HepG2 (cell line): ENCODE measurements around the gene BCL2L13. TPM values are rescaled to one million over a fixed set of nuclear protein-coding genes. Genes with fewer than 3 reads are reported as not detected.

ENCODE experiments used
- EZH2 ChIP-seq: conservative IDR thresholded peaks from 2 replicates; pipeline ENCODE4 v1.6.1; 2012; ENCODE audit warnings: mild to moderate bottlenecking, low read depth, low read length, moderate library complexity
- MEIS1 ChIP-seq: sonication (generic); formaldehyde crosslinking; IDR thresholded peaks from 2 replicates; pipeline ENCODE4 v1.9.0; 2021; ENCODE audit warnings: mild to moderate bottlenecking, missing genetic modification reagents, moderate library complexity, borderline replicate concordance
- MLLT10 ChIP-seq: sonication (generic); formaldehyde crosslinking; IDR thresholded peaks from 2 replicates; pipeline ENCODE4 v1.4.0; 2020; ENCODE audit warnings: missing genetic modification reagents
- PPARG ChIP-seq: conservative IDR thresholded peaks from 2 replicates; pipeline ENCODE4 v1.6.1; 2016; ENCODE audit warnings: missing biosample characterization, missing genetic modification reagents
- RBM22 ChIP-seq: fragments of 200-400 bp; formaldehyde crosslinking; optimal IDR thresholded peaks from 2 replicates; pipeline ENCODE3; 2017; ENCODE audit warnings: mild to moderate bottlenecking, low read length, moderate library complexity
- SRF ChIP-seq: IDR thresholded peaks from 2 replicates; pipeline ENCODE4 v1.6.1; 2011; ENCODE audit warnings: mild to moderate bottlenecking, low read depth, low read length, moderate library complexity
- TBX3 ChIP-seq: fragments of 450-650 bp; IDR thresholded peaks from 2 replicates; pipeline ENCODE4 v1.6.1; 2017; ENCODE audit warnings: antibody characterized with exemption, mild to moderate bottlenecking, inconsistent platforms, borderline replicate concordance
- ZNF564 ChIP-seq: sonication (generic); formaldehyde crosslinking; IDR thresholded peaks from 2 replicates; pipeline ENCODE4 v1.8.1; 2023; ENCODE audit warnings: mild to moderate bottlenecking, missing genetic modification reagents
- ZNF792 ChIP-seq: IDR thresholded peaks from 2 replicates; pipeline ENCODE4 v1.6.1; 2016
- polyA plus RNA-seq, 8 experiments: library from polyadenylated mRNA; depleted of rRNA in 3 of 8; stranded (reverse) in 7 of 8; unstranded in 1 of 8; fragments of >200 nt; fragmentation: Illumina TruSeq in 4 of 8; extraction: Trizol in 4 of 8; gene quantifications; 2 replicates each; pipeline versions ENCODE4 v1.2.1 to v1.2.3, GENCODE V29; 2011 to 2016; ENCODE audit warnings: low read depth in 4 of 8, missing spikeins in 1 of 8, mixed read lengths in 1 of 8; ENCODE audit not compliant: insufficient read depth in 1 of 8
- total RNA-seq, 5 experiments: library from RNA; depleted of rRNA; stranded (reverse); fragments of >200 nt; fragmentation: Illumina TruSeq; extraction: Trizol; gene quantifications; 2 replicates each; pipeline ENCODE4 v1.2.3, GENCODE V29; 2016; ENCODE audit warnings: low read depth in 1 of 5
- TF ChIP-seq, protein P1 (sequence below): sonication (generic); formaldehyde crosslinking; IDR thresholded peaks from 2 replicates; pipeline ENCODE4 v1.4.0; 2020; ENCODE audit warnings: mild to moderate bottlenecking, missing genetic modification reagents
- TF ChIP-seq, protein P2 (sequence below): fragments of 450-650 bp; IDR thresholded peaks from 2 replicates; pipeline ENCODE4 v1.6.1; 2016
- TF ChIP-seq, protein P3 (sequence below): sonication (generic); formaldehyde crosslinking; IDR thresholded peaks from 2 replicates; pipeline ENCODE4 v1.8.1; 2023; ENCODE audit warnings: missing genetic modification reagents, mild to moderate bottlenecking, borderline replicate concordance
- TF ChIP-seq, protein P4 (sequence below): sonication (generic); formaldehyde crosslinking; IDR thresholded peaks from 2 replicates; pipeline ENCODE4 v1.4.0; 2020; ENCODE audit warnings: missing genetic modification reagents, borderline replicate concordance
- TF ChIP-seq, protein P5 (sequence below): IDR thresholded peaks from 2 replicates; pipeline ENCODE4 v1.6.1; 2012; ENCODE audit warnings: low read length, improper control_type of control experiment
- TF ChIP-seq, protein P6 (sequence below): sonication (generic); formaldehyde crosslinking; IDR thresholded peaks from 2 replicates; pipeline ENCODE4; 2020; ENCODE audit warnings: missing genetic modification reagents, mild to moderate bottlenecking, borderline replicate concordance

The BCL2L13 gene
- total and polyA plus RNA-seq, 2 of the 13 experiments (the other 11 are each of a cell fraction or from before 2014, with no cell fraction given): 13.5 to 14.6 TPM

DNA sequence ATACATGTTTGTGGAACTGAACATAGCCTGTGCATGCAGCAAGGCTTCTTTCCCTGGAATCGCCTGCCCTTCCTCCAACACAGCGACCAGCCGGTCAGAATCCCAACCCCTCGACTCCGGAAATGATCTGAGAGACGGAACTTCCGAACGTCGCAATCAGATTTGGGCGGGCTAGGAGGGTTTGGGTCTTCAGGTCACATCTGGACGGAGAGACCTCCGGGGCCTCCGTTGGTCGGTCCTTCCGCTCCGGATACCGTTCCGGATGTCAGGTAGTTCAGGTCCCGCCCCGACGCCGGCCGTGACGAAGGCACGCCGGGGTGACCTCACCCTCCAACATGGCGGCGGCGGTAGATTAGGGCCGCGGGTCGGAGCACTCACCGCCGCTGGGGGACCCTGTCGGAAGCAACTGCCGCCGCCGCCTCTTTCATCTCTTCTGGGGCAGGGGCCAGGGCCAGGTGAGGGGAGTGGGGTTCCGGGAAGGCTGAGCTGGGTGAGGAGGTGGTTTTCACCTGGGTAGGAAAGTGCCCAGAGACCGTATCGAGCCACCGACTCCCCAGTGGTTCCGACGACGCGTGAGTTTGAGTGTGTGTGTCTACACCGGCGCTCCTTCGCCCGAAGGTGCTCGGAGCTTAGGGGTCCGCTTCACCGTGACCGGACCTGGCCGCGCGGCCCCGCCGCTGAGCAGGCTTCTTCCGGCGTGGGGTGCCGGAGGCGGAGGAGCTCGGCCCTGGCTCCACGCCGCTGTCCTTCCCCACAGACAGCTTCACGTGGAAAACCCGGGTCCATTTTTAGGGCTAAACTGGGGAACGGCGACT, at the start of gene BCL2L13 (continued):
- TF ChIP-seq RBM22: no peak
- TF ChIP-seq, protein P1, sequence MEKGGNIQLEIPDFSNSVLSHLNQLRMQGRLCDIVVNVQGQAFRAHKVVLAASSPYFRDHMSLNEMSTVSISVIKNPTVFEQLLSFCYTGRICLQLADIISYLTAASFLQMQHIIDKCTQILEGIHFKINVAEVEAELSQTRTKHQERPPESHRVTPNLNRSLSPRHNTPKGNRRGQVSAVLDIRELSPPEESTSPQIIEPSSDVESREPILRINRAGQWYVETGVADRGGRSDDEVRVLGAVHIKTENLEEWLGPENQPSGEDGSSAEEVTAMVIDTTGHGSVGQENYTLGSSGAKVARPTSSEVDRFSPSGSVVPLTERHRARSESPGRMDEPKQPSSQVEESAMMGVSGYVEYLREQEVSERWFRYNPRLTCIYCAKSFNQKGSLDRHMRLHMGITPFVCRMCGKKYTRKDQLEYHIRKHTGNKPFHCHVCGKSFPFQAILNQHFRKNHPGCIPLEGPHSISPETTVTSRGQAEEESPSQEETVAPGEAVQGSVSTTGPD (CRISPR knock-in tag): no peak; the same call in 1 of the 2 replicates
- TF ChIP-seq ZNF792 (CRISPR knock-in tag): no peak; the same call in none of the 2 replicates
- TF ChIP-seq, protein P2, sequence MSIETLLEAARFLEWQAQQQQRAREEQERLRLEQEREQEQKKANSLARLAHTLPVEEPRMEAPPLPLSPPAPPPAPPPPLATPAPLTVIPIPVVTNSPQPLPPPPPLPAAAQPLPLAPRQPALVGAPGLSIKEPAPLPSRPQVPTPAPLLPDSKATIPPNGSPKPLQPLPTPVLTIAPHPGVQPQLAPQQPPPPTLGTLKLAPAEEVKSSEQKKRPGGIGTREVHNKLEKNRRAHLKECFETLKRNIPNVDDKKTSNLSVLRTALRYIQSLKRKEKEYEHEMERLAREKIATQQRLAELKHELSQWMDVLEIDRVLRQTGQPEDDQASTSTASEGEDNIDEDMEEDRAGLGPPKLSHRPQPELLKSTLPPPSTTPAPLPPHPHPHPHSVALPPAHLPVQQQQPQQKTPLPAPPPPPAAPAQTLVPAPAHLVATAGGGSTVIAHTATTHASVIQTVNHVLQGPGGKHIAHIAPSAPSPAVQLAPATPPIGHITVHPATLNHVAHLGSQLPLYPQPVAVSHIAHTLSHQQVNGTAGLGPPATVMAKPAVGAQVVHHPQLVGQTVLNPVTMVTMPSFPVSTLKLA: no peak
- no peak for TF ChIP-seq MLLT10 (CRISPR knock-in tag)
- peak; percentile 52 for TF ChIP-seq PPARG
- TF ChIP-seq MEIS1 (CRISPR knock-in tag): no peak
- no peak for TF ChIP-seq TBX3
- no peak for TF ChIP-seq SRF
- TF ChIP-seq, protein P3, sequence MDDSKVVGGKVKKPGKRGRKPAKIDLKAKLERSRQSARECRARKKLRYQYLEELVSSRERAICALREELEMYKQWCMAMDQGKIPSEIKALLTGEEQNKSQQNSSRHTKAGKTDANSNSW (CRISPR knock-in tag): no peak
- TF ChIP-seq, protein P4, sequence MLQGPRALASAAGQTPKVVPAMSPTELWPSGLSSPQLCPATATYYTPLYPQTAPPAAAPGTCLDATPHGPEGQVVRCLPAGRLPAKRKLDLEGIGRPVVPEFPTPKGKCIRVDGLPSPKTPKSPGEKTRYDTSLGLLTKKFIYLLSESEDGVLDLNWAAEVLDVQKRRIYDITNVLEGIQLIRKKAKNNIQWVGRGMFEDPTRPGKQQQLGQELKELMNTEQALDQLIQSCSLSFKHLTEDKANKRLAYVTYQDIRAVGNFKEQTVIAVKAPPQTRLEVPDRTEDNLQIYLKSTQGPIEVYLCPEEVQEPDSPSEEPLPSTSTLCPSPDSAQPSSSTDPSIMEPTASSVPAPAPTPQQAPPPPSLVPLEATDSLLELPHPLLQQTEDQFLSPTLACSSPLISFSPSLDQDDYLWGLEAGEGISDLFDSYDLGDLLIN (CRISPR knock-in tag): 0 out of 2 replicates have a peak, but pooled peaks have one; percentile 45
- TF ChIP-seq, protein P5, sequence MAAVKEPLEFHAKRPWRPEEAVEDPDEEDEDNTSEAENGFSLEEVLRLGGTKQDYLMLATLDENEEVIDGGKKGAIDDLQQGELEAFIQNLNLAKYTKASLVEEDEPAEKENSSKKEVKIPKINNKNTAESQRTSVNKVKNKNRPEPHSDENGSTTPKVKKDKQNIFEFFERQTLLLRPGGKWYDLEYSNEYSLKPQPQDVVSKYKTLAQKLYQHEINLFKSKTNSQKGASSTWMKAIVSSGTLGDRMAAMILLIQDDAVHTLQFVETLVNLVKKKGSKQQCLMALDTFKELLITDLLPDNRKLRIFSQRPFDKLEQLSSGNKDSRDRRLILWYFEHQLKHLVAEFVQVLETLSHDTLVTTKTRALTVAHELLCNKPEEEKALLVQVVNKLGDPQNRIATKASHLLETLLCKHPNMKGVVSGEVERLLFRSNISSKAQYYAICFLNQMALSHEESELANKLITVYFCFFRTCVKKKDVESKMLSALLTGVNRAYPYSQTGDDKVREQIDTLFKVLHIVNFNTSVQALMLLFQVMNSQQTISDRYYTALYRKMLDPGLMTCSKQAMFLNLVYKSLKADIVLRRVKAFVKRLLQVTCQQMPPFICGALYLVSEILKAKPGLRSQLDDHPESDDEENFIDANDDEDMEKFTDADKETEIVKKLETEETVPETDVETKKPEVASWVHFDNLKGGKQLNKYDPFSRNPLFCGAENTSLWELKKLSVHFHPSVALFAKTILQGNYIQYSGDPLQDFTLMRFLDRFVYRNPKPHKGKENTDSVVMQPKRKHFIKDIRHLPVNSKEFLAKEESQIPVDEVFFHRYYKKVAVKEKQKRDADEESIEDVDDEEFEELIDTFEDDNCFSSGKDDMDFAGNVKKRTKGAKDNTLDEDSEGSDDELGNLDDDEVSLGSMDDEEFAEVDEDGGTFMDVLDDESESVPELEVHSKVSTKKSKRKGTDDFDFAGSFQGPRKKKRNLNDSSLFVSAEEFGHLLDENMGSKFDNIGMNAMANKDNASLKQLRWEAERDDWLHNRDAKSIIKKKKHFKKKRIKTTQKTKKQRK: no peak
- 0 out of 2 replicates have a peak, but pooled peaks have one; percentile 59 for TF ChIP-seq ZNF564 (CRISPR knock-in tag)
- no peak for TF ChIP-seq EZH2
- TF ChIP-seq, protein P6, sequence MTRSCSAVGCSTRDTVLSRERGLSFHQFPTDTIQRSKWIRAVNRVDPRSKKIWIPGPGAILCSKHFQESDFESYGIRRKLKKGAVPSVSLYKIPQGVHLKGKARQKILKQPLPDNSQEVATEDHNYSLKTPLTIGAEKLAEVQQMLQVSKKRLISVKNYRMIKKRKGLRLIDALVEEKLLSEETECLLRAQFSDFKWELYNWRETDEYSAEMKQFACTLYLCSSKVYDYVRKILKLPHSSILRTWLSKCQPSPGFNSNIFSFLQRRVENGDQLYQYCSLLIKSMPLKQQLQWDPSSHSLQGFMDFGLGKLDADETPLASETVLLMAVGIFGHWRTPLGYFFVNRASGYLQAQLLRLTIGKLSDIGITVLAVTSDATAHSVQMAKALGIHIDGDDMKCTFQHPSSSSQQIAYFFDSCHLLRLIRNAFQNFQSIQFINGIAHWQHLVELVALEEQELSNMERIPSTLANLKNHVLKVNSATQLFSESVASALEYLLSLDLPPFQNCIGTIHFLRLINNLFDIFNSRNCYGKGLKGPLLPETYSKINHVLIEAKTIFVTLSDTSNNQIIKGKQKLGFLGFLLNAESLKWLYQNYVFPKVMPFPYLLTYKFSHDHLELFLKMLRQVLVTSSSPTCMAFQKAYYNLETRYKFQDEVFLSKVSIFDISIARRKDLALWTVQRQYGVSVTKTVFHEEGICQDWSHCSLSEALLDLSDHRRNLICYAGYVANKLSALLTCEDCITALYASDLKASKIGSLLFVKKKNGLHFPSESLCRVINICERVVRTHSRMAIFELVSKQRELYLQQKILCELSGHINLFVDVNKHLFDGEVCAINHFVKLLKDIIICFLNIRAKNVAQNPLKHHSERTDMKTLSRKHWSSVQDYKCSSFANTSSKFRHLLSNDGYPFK: peak; percentile 59; the same call in 1 of the 2 replicates
